MCF 10A (cell line): ENCODE data around the gene ERAS. TPM values are rescaled to one million over a fixed set of nuclear protein-coding genes. Genes with fewer than 3 reads are reported as not detected.
A peak's percentile ranks its signal among the peaks of the same experiment; 100 is the strongest.

Source experiments
- BruUV-seq: library from RNA; stranded (reverse); fragments of 400-500 nt; replicated peaks from 2 replicates; lab custom pipeline; 2021; lab: Mats Ljungman, UMichigan
- CTCF ChIA-PET: fragments of 300-600 bp; sonication (Branson Sonifier 250); formaldehyde crosslinking; extraction: SDS; loops from one replicate; lab custom pipeline; 2021; ENCODE audit warnings: antibody characterized with exemption, inconsistent platforms; lab: Yijun Ruan, JAX
- POLR2A ChIA-PET: fragments of 300-600, 350-650 bp; sonication (Branson Sonifier 250); formaldehyde crosslinking; extraction: SDS; loops from one replicate; lab custom pipeline; 2020; ENCODE audit warnings: antibody characterized with exemption, inconsistent platforms; lab: Yijun Ruan, JAX
- DNase-seq: peaks from one replicate; pipeline ENCODE4 v3.0.0-alpha.2; 2018; ENCODE audit not compliant: unreplicated experiment
- H3K27ac Mint-ChIP-seq: one replicate; pipeline ENCODE4 v1.8.0; 2022; ENCODE audit warnings: mild to moderate bottlenecking, low read depth, mixed read lengths; ENCODE audit not compliant: unreplicated experiment
- H3K27me3 Mint-ChIP-seq: one replicate; pipeline ENCODE4 v1.8.0; 2022; ENCODE audit warnings: mixed read lengths; ENCODE audit not compliant: insufficient read depth, unreplicated experiment
- H3K36me3 Mint-ChIP-seq: one replicate; pipeline ENCODE4 v1.8.0; 2022; ENCODE audit warnings: mild to moderate bottlenecking, moderate library complexity, mixed read lengths; ENCODE audit not compliant: insufficient read depth, unreplicated experiment
- H3K4me1 Mint-ChIP-seq: one replicate; pipeline ENCODE4 v1.8.0; 2022; ENCODE audit warnings: mixed read lengths; ENCODE audit not compliant: insufficient read depth, unreplicated experiment
- H3K4me3 Mint-ChIP-seq: one replicate; pipeline ENCODE4 v1.8.0; 2022; ENCODE audit warnings: mild to moderate bottlenecking, moderate library complexity, mixed read lengths; ENCODE audit not compliant: unreplicated experiment
- H3K9me3 Mint-ChIP-seq: one replicate; pipeline ENCODE4 v1.8.0; 2022; ENCODE audit warnings: mixed read lengths; ENCODE audit not compliant: unreplicated experiment
- CTCF ChIP-seq: fragments of 200-600 bp; IDR thresholded peaks from one replicate; pipeline ENCODE4 v1.8.0; 2022; ENCODE audit warnings: antibody characterized with exemption, mild to moderate bottlenecking; ENCODE audit not compliant: unreplicated experiment
- intact Hi-C: fragments of 100-400 bp; cut with micrococcal nuclease; formaldehyde crosslinking; loops from 2 replicates; pipeline ENCODE4 v1.14.1; 2022
- total RNA-seq: library from RNA; stranded (reverse); gene quantifications from 2 replicates; pipeline ENCODE4 v1.2.3, GENCODE V29; 2022

The ERAS gene
- total RNA-seq, 1 experiment from 2014 or later, result not detected

GRCh38 chrX:48834383-48834709 lies 8.0 kb downstream of the ERAS start:
- H3K9me3 Mint-ChIP-seq, result peaks cover 8% of the 10 kb centered on the region
- no TSS peak for BruUV-seq
- peak overlapping the region; percentile 74 for H3K4me3 Mint-ChIP-seq
- TF ChIP-seq CTCF, result no peak
- H3K4me1 Mint-ChIP-seq, result peaks cover 8% of the 10 kb centered on the region
- H3K27me3 Mint-ChIP-seq, result no peaks in the 10 kb centered on the region
- DNase-seq, result no peak
- intact Hi-C loops, result no loop called here
- POLR2A ChIA-PET, result interaction anchor here (0.6 to 1.4 kb wide), 3 partner anchors 32 to 202 kb away, joined by 4 read pairs; partner anchors contain the start of gene HDAC6
- CTCF ChIA-PET, result interaction anchor here (0.5 to 1.4 kb wide), 6 partner anchors 9 to 1191 kb away, joined by 3 to 6 read pairs (median 3); partner anchors contain the start of gene GLOD5
- H3K36me3 Mint-ChIP-seq, result no peaks in the 10 kb centered on the region
- H3K27ac Mint-ChIP-seq, result no peak overlapping the region

- Mint-ChIP-seq H3K27ac (no peak within 1 kb of the TSS), H3K9me3 (peaks cover 8% of the 10 kb centered on the region), H3K36me3 (no peaks in the 10 kb centered on the region), H3K4me1 (peaks cover 8% of the 10 kb centered on the region), H3K4me3 (peak within 1 kb of the TSS; percentile 74), H3K27me3 (no peaks in the 10 kb centered on the region)
- BruUV-seq, result no TSS peak
- no peak for DNase-seq
- ChIA-PET POLR2A (no interaction called here), CTCF (interaction anchor here (0.5 to 0.6 kb wide), 2 partner anchors 9 to 96 kb away, joined by 3 read pairs; no protein-coding TSS in a partner anchor)
- intact Hi-C loops, result no loop called here
- no peak for TF ChIP-seq CTCF
Measured at GRCh38 chrX:48835524-48836329, 9.4 kb downstream of the ERAS start, which contains the start of gene PCSK1N. Gene PCSK1N, minus strand, starts transcription at chrX:48835610. Its CDS starts 78 bp downstream, at chrX:48835532.

DNA sequence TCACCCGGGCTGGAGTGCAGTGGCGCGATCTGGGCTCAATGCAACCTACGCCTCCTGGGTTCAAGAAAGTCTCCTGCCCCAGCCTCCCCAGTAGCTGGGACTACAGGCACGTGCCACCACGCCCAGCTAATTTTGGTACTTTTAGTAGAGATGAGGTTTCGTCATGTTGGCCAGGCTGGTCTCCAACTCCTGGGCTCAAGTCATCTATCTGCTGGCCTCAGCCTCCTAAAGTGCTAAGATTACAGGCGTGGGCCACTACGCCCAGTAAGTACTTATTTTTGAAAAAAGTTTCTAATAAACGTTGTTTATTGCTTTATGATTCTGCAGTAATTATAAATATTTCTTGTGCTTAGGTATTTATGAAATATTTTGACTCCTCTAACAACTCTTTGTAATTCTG lies 13.4 kb downstream of the ERAS start:
- Mint-ChIP-seq H3K27me3 (no peaks in the 10 kb centered on the region), H3K4me1 (peaks cover 3% of the 10 kb centered on the region), H3K36me3 (no peaks in the 10 kb centered on the region), H3K4me3 (no peak overlapping the region), H3K27ac (no peak overlapping the region), H3K9me3 (peaks cover 14% of the 10 kb centered on the region)
- no TSS peak for BruUV-seq
- no peak for TF ChIP-seq CTCF
- intact Hi-C loops, result no loop called here
- CTCF ChIA-PET, result no interaction called here
- POLR2A ChIA-PET, result no interaction called here
- no peak for DNase-seq

GRCh38 chrX:48848847-48849246 lies 22.5 kb downstream of the ERAS start:
- ChIA-PET POLR2A (interaction anchor here (1.6 kb wide), 1 partner anchor 49 kb away, joined by 4 read pairs; the partner anchor contains the start of genes PQBP1 and TIMM17B), CTCF (no interaction called here)
- H3K27me3 Mint-ChIP-seq, result no peaks in the 10 kb centered on the region
- H3K4me1 Mint-ChIP-seq, result no peaks in the 10 kb centered on the region
- BruUV-seq, result no TSS peak
- H3K36me3 Mint-ChIP-seq, result no peaks in the 10 kb centered on the region
- H3K9me3 Mint-ChIP-seq, result peaks cover 2% of the 10 kb centered on the region
- intact Hi-C loops, result no loop called here
- no peak for DNase-seq
- no peak for TF ChIP-seq CTCF
- no peak overlapping the region for H3K4me3 Mint-ChIP-seq
- no peak overlapping the region for H3K27ac Mint-ChIP-seq
